ENCODE data around the gene OLFML2B. TPM values are rescaled to one million over a fixed set of nuclear protein-coding genes. Genes with fewer than 3 reads are reported as not detected.
"Not testable (repeated sequence)": the region's sequence is repeated elsewhere in the genome, so short reads cannot be mapped to it uniquely, and the experiment has no call there.

Gene OLFML2B
- total RNA-seq, 2 experiments from 2014 or later = not detected

DNA sequence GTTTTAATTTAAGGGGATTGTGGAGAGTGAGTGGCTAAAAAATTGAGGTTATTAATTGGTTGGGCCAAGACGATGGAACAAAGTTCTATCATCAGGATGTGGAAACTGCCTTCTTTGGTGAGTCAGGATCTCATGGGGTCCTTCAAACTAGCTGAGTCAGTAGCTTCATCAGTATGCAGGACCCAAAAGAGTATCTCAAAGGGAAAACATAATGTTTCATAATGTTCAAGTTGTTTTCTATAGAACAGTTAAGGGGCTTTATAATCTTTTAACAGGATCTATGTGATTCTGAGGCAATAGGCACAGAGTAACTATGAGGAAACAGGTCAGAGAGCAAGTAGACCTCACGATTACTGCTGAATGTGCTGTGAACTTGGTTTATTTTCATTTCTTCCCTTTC lies 3.2 kb upstream of the OLFML2B start:
- DNase-seq (no peak), ATAC-seq (no peak)
- peaks cover 11% of the 10 kb centered on the region for H3K4me1 Mint-ChIP-seq
- no peaks in the 10 kb centered on the region for H3K9me3 Mint-ChIP-seq (ENCODE audit: low read depth)
- no peak overlapping the region for H3K27ac Mint-ChIP-seq
- no peaks in the 10 kb centered on the region for H3K36me3 Mint-ChIP-seq
- CTCF ChIA-PET = no interaction called here
- peaks cover 67% of the 10 kb centered on the region for H3K27me3 Mint-ChIP-seq
- no peak overlapping the region for H3K4me3 Mint-ChIP-seq

GRCh38 chr1:162025541-162025940 lies 1.9 kb upstream of the OLFML2B start:
- Mint-ChIP-seq H3K4me1 (peaks cover 11% of the 10 kb centered on the region), H3K4me3 (no peak overlapping the region), H3K9me3 (ENCODE audit: low read depth) (no peaks in the 10 kb centered on the region), H3K27me3 (peaks cover 71% of the 10 kb centered on the region), H3K36me3 (no peaks in the 10 kb centered on the region), H3K27ac (no peak overlapping the region)
- DNase-seq (no peak), ATAC-seq (no peak)
- CTCF ChIA-PET = interaction anchor here (1.1 to 3.5 kb wide), 2 partner anchors 25 to 233 kb away, joined by 4 to 17 read pairs; no protein-coding TSS in a partner anchor

DNA sequence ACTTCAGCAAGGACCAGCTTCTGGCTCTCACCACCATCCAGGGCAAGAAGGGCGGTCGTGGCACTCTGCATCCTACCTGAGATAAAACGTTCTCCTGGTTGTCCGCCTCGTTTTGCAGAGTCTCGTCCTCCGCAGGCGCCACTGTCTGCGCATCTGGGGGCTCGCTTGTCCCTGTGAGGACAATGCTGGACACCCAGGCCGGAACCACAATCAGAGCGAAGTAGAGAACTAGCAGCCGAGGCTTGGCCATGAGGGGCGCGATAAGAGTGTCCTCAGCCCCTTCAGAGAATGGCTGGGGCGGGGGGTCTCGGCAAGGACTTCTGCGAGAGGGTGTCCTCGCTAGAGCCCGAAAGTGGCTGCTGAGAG lies 505 bp downstream of the OLFML2B start:
- Mint-ChIP-seq H3K27ac (no peak overlapping the region), H3K9me3 (ENCODE audit: low read depth) (no peaks in the 10 kb centered on the region), H3K4me1 (peaks cover 11% of the 10 kb centered on the region), H3K27me3 (peaks cover 59% of the 10 kb centered on the region), H3K36me3 (no peaks in the 10 kb centered on the region), H3K4me3 (peak overlapping the region; percentile 73)
- CTCF ChIA-PET = interaction anchor here (1.6 to 3.5 kb wide), 2 partner anchors 14 to 231 kb away, joined by 13 to 17 read pairs; no protein-coding TSS in a partner anchor
- no peak for ATAC-seq
- DNase-seq = no peak

DNA sequence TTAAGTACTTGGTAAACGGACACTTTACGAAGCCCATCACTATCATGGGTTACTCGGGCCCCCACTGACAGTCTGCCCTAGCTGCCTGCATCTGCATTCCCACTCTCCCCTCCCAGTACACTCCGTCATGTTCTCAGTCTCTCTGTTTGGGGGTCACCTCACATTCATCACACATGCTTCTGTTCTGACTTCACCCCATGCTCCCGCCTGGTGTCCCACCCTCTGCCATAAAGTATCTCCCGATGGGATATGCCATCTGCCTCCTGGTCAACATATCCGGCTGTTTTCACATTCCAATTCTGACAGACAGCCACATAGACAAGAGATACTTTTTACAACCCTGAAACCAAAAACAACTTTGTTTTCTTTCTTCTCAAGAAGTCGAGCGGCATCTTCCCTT lies 1.0 kb downstream of the OLFML2B start:
- H3K27ac Mint-ChIP-seq = no peak overlapping the region
- no peaks in the 10 kb centered on the region for H3K9me3 Mint-ChIP-seq (ENCODE audit: low read depth)
- CTCF ChIA-PET = interaction anchor here (0.7 to 3.5 kb wide), 2 partner anchors 41 to 230 kb away, joined by 3 to 17 read pairs; no protein-coding TSS in a partner anchor

DNA sequence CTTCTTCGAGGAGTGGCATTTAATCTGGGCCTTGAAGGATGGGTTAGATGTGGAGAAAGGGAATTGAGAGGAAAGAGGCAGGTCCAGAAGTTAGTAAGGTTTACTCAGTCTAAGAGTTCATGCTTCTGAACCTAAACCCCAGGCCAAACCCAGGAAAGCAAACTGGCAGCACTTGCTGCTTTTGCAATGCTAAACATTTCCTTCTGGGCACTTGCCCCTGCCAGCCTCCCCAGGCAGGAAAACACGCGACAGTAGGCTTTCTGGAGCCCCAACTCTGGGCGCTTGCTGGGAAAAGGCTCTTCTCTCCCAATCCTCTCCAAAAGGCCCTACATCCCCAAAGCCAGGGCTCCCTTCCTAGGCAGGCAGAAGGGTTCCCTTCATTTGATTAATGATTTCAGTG lies 2.5 kb downstream of the OLFML2B start:
- H3K36me3 Mint-ChIP-seq = no peaks in the 10 kb centered on the region
- peaks cover 45% of the 10 kb centered on the region for H3K27me3 Mint-ChIP-seq
- peaks cover 11% of the 10 kb centered on the region for H3K4me1 Mint-ChIP-seq
- DNase-seq = no peak
- no peak for ATAC-seq
- H3K9me3 Mint-ChIP-seq (ENCODE audit: low read depth) = no peaks in the 10 kb centered on the region
- CTCF ChIA-PET = no interaction called here
- no peak overlapping the region for H3K27ac Mint-ChIP-seq
- H3K4me3 Mint-ChIP-seq = no peak overlapping the region

More for the DNA sequence above, 1.0 kb downstream of the OLFML2B start:
- H3K36me3 Mint-ChIP-seq = no peaks in the 10 kb centered on the region
- H3K4me1 Mint-ChIP-seq = peaks cover 11% of the 10 kb centered on the region
- peaks cover 54% of the 10 kb centered on the region for H3K27me3 Mint-ChIP-seq
- DNase-seq (no peak), ATAC-seq (no peak)
- H3K4me3 Mint-ChIP-seq = peak overlapping the region; percentile 15

DNA sequence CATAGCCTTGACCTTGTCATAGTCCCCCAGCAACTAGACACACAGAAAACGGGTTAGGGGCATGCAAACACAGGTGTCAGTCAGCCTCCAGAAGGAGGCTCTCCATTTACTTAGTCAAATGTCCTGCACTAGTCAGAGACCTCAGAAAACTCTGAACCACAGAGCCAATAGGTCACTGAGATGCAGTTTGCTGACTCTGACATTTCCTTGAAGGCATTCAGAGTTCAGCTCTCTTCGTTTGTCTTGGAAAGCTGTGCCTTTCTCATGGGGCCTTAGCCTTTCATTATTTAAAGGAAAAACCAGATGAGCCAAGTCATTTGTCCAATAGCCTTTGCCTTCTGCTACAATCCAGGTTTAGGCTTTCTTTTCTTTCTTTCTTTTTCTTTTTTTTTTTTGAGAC lies 3.5 kb downstream of the OLFML2B start:
- Mint-ChIP-seq H3K36me3 (no peaks in the 10 kb centered on the region), H3K27me3 (peaks cover 38% of the 10 kb centered on the region), H3K27ac (no peak overlapping the region), H3K4me1 (peaks cover 11% of the 10 kb centered on the region), H3K9me3 (ENCODE audit: low read depth) (no peaks in the 10 kb centered on the region), H3K4me3 (no peak overlapping the region)
- DNase-seq = no peak
- CTCF ChIA-PET = interaction anchor here (2.5 kb wide), 1 partner anchor 17 kb away, joined by 7 read pairs; no protein-coding TSS in a partner anchor
- no peak for ATAC-seq

GRCh38 chr1:162019446-162019845 lies 4.2 kb downstream of the OLFML2B start:
- no peak for ATAC-seq
- no peaks in the 10 kb centered on the region for H3K9me3 Mint-ChIP-seq (ENCODE audit: low read depth)
- CTCF ChIA-PET = interaction anchor here (2.5 kb wide), 1 partner anchor 18 kb away, joined by 7 read pairs; no protein-coding TSS in a partner anchor

DNA sequence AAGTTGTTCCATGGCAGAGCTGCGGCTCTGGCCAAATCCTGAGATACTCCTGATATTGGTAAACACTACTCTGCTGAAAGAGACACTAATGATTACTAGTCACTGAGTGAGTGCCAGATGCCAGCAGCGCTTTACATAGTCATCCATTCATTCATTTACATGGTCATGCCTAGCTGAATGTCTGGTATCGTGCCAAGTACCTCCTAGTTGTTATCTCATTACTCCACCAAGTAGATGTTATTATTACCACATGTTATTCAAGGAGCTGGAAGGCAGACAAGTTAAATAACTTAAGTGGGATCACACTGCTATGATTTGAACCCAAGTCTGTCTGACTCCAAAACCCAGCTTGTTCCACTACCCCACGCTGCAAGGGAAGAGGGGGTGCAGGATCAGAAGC lies 4.7 kb downstream of the OLFML2B start:
- Mint-ChIP-seq H3K27me3 (peaks cover 35% of the 10 kb centered on the region), H3K4me3 (no peak overlapping the region), H3K9me3 (ENCODE audit: low read depth) (no peaks in the 10 kb centered on the region), H3K36me3 (no peaks in the 10 kb centered on the region), H3K27ac (no peak overlapping the region), H3K4me1 (peaks cover 6% of the 10 kb centered on the region)
- DNase-seq = no peak
- ATAC-seq = no peak
- CTCF ChIA-PET = interaction anchor here (2.5 kb wide), 1 partner anchor 19 kb away, joined by 7 read pairs; no protein-coding TSS in a partner anchor

More at GRCh38 chr1:162019446-162019845, 4.2 kb downstream of the OLFML2B start:
- Mint-ChIP-seq H3K4me3 (no peak overlapping the region), H3K4me1 (peaks cover 10% of the 10 kb centered on the region), H3K36me3 (no peaks in the 10 kb centered on the region), H3K27me3 (peaks cover 36% of the 10 kb centered on the region), H3K27ac (no peak overlapping the region)
- DNase-seq = no peak

DNA sequence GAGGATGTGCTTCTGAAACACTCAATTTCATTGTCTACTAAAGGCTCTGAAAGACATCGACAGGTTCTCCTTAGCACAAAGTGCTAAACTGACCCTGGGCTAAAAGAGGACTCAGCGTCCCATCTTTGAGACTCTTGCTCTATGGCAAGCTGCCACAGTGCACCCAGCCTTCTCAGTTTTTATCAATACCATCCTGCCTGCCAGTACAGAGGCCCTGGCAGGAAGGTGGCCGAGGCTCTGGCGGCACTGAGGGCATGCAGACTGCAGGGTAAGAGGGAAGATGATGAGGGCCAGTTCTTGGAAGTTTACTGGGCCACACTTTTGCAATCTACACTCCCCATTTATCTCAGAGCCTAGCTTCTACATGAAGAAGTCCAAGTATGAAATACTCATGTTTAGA lies 5.3 kb downstream of the OLFML2B start:
- Mint-ChIP-seq H3K27me3 (peaks cover 34% of the 10 kb centered on the region), H3K27ac (no peak overlapping the region), H3K4me1 (peaks cover 2% of the 10 kb centered on the region), H3K9me3 (ENCODE audit: low read depth) (no peaks in the 10 kb centered on the region), H3K36me3 (no peaks in the 10 kb centered on the region), H3K4me3 (no peak overlapping the region)
- ATAC-seq = no peak
- CTCF ChIA-PET = interaction anchor here (2.5 kb wide), 1 partner anchor 19 kb away, joined by 7 read pairs; no protein-coding TSS in a partner anchor
- DNase-seq = no peak

GRCh38 chr1:162017791-162018190 lies 5.9 kb downstream of the OLFML2B start:
- H3K4me1 Mint-ChIP-seq; H3K36me3 Mint-ChIP-seq; H3K9me3 Mint-ChIP-seq (ENCODE audit: low read depth); H3K4me3 Mint-ChIP-seq; ATAC-seq; CTCF ChIA-PET; H3K27ac Mint-ChIP-seq; DNase-seq: not testable (repeated sequence)
- peaks cover 28% of the 10 kb centered on the region for H3K27me3 Mint-ChIP-seq

- Mint-ChIP-seq H3K27ac (no peak overlapping the region), H3K9me3 (ENCODE audit: low read depth) (no peaks in the 10 kb centered on the region), H3K36me3 (no peaks in the 10 kb centered on the region), H3K27me3 (peaks cover 19% of the 10 kb centered on the region), H3K4me1 (no peaks in the 10 kb centered on the region), H3K4me3 (no peak overlapping the region)
- DNase-seq (no peak), ATAC-seq (no peak)
- CTCF ChIA-PET = interaction anchor here (0.9 kb wide), 1 partner anchor 20 kb away, joined by 4 read pairs; no protein-coding TSS in a partner anchor
Observed at GRCh38 chr1:162016631-162017030, 7.0 kb downstream of the OLFML2B start.

DNA sequence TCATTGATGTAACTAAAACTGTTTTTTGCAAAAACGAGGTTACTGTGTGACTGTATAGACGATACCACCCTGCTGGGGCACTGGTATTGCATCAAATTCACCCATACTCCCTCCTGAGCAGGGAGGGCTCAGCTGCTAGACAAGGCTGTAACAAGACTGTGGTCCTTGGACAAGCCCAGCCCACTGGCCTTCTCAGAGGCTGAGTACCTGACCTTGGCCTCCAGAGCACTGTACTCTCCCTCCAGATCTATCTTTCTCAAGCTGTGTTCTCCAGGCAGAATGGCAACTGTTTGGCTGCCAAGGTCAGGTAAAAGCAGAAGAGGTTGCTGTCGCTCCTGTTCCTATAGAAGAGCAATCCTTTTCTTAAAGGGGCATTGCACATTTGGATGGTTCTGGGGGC lies 8.5 kb downstream of the OLFML2B start:
- no peak overlapping the region for H3K4me3 Mint-ChIP-seq
- peaks cover 13% of the 10 kb centered on the region for H3K27me3 Mint-ChIP-seq
- CTCF ChIA-PET = no interaction called here
- H3K9me3 Mint-ChIP-seq (ENCODE audit: low read depth) = no peaks in the 10 kb centered on the region
- DNase-seq (no peak), ATAC-seq (no peak)
- no peaks in the 10 kb centered on the region for H3K36me3 Mint-ChIP-seq
- no peak overlapping the region for H3K27ac Mint-ChIP-seq
- H3K4me1 Mint-ChIP-seq = no peaks in the 10 kb centered on the region

- Mint-ChIP-seq H3K27ac (no peak overlapping the region), H3K27me3 (peaks cover 13% of the 10 kb centered on the region), H3K36me3 (no peaks in the 10 kb centered on the region), H3K4me3 (no peak overlapping the region), H3K9me3 (ENCODE audit: low read depth) (no peaks in the 10 kb centered on the region), H3K4me1 (no peaks in the 10 kb centered on the region)
- ATAC-seq (no peak), DNase-seq (no peak)
- CTCF ChIA-PET = interaction anchor here (0.6 kb wide), 1 partner anchor 23 kb away, joined by 3 read pairs; no protein-coding TSS in a partner anchor
Observed at GRCh38 chr1:162014202-162014601, 9.5 kb downstream of the OLFML2B start.

DNA sequence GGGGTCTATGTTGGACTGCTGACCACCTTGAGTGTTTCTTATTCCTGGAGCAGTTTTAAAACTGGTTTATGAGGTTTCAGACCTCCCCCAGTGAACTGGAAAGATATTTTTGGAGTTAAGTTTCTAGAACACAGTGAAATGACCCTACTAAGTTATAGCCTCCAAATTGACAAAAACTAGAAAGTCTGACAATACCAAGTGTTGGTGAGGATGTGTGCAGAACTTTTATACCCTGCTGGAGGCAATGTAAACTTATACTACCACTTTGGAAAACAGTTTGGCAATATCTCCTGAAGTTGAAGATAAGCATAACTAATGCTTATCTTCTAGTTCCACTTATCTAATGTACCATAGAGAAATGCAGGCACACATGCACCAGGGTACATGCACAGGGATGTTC lies 10.4 kb downstream of the OLFML2B start:
- Mint-ChIP-seq H3K4me3 (no peak overlapping the region), H3K4me1 (no peaks in the 10 kb centered on the region)

More for the DNA sequence above, 10.4 kb downstream of the OLFML2B start:
- H3K27ac Mint-ChIP-seq = no peak overlapping the region
- CTCF ChIA-PET = no interaction called here
- H3K27me3 Mint-ChIP-seq = peaks cover 13% of the 10 kb centered on the region
- ATAC-seq (no peak), DNase-seq (no peak)
- no peaks in the 10 kb centered on the region for H3K36me3 Mint-ChIP-seq
- no peaks in the 10 kb centered on the region for H3K9me3 Mint-ChIP-seq (ENCODE audit: low read depth)

Measured in activated CD8-positive, alpha-beta memory T cell treated with anti-CD3 and anti-CD28 coated beads, Interleukin-2, amount 10 ng/mL, durations not matched to agents 7 days and 5 days (primary cell).